ENCODE results near the gene FAM229B. TPM values are rescaled to one million over a fixed set of nuclear protein-coding genes. Genes with fewer than 3 reads are reported as not detected.
"Not testable (repeated sequence)": the region's sequence is repeated elsewhere in the genome, so short reads cannot be mapped to it uniquely, and the experiment has no call there.

Gene FAM229B
- total RNA-seq, 1 experiment from 2014 or later, result 12.3 TPM

- H3K27ac ChIP-seq, result no peak overlapping the region
- CTCF ChIA-PET, result no interaction called here
- no peak overlapping the region for H2AFZ ChIP-seq
- H4K20me1 ChIP-seq (ENCODE audit: insufficient read depth), result no peaks in the 10 kb centered on the region
- intact Hi-C loops (cut with micrococcal nuclease; ENCODE audit: unreplicated experiment), result loop anchor here (10.0 kb wide), 1 partner anchor 565 kb away; the partner anchor contains the start of gene REV3L
- no peaks in the 10 kb centered on the region for H3K9me3 ChIP-seq (ENCODE audit: insufficient read depth, low read depth)
- no peak overlapping the region for H3K4me3 ChIP-seq
- no TSS peak for BruUV-seq (replicated peaks)
- TF ChIP-seq EZH2 (IDR thresholded peaks at IDR 0.05; ENCODE audit: low read depth) (no peak), CTCF (conservative IDR thresholded peaks at IDR 0.05) (no peak)
- no peaks in the 10 kb centered on the region for H3K79me2 ChIP-seq (ENCODE audit: low read depth)
- H3K27me3 ChIP-seq (ENCODE audit: insufficient read depth, low read depth), result no peaks in the 10 kb centered on the region
- 0 out of 2 replicates have a peak, but pooled peaks cover 8% of the 10 kb centered on the region for H3K9me2 ChIP-seq (ENCODE audit: insufficient read depth)
- no peak for DNase-seq
- H3K4me2 ChIP-seq, result no peak overlapping the region
- POLR2A ChIA-PET (ENCODE audit: unreplicated experiment), result interaction anchor here (0.6 kb wide), 1 partner anchor 38 kb away, joined by 3 read pairs; the partner anchor contains the start of gene FAM229B
- 0 out of 2 replicates have a peak, but pooled peaks cover 3% of the 10 kb centered on the region for H3K4me1 ChIP-seq (replicated peaks; ENCODE audit: insufficient read depth)
- no peaks in the 10 kb centered on the region for H3F3A ChIP-seq (ENCODE audit: insufficient read depth, low read depth)
- H3K36me3 ChIP-seq (ENCODE audit: low read depth), result no peaks in the 10 kb centered on the region
Observed at GRCh38 chr6:112049996-112050395, 37.4 kb upstream of the FAM229B start.

GRCh38 chr6:112050429-112050828 is 37.0 kb upstream of the FAM229B start:
- BruUV-seq (replicated peaks), result no TSS peak

GRCh38 chr6:112051251-112051740 is 36.1 kb upstream of the FAM229B start:
- H3K4me2 ChIP-seq; BruUV-seq (replicated peaks); CTCF ChIA-PET; H3K4me1 ChIP-seq (replicated peaks; ENCODE audit: insufficient read depth); H3K9me2 ChIP-seq (ENCODE audit: insufficient read depth); H3K9me3 ChIP-seq (ENCODE audit: insufficient read depth, low read depth); H3K79me2 ChIP-seq (ENCODE audit: low read depth); H3F3A ChIP-seq (ENCODE audit: insufficient read depth, low read depth); DNase-seq; H4K20me1 ChIP-seq (ENCODE audit: insufficient read depth); H3K27me3 ChIP-seq (ENCODE audit: insufficient read depth, low read depth); intact Hi-C loops (cut with micrococcal nuclease; ENCODE audit: unreplicated experiment); H3K27ac ChIP-seq; H3K36me3 ChIP-seq (ENCODE audit: low read depth); H3K4me3 ChIP-seq; H2AFZ ChIP-seq: not testable (repeated sequence)
- POLR2A ChIA-PET (ENCODE audit: unreplicated experiment), result interaction anchor here (0.5 kb wide), 1 partner anchor 22 kb away, joined by 3 read pairs; no protein-coding TSS in a partner anchor

More at GRCh38 chr6:112050429-112050828, 37.0 kb upstream of the FAM229B start:
- Histone ChIP-seq H3K79me2 (ENCODE audit: low read depth) (no peaks in the 10 kb centered on the region), H3K27me3 (ENCODE audit: insufficient read depth, low read depth) (no peaks in the 10 kb centered on the region), H3K36me3 (ENCODE audit: low read depth) (no peaks in the 10 kb centered on the region), H4K20me1 (ENCODE audit: insufficient read depth) (no peaks in the 10 kb centered on the region), H3K4me3 (no peak overlapping the region), H3K4me2 (no peak overlapping the region), H3K27ac (no peak overlapping the region), H2AFZ (no peak overlapping the region), H3K9me3 (ENCODE audit: insufficient read depth, low read depth) (no peaks in the 10 kb centered on the region), H3K4me1 (replicated peaks; ENCODE audit: insufficient read depth) (0 out of 2 replicates have a peak, but pooled peaks cover 3% of the 10 kb centered on the region), H3K9me2 (ENCODE audit: insufficient read depth) (0 out of 2 replicates have a peak, but pooled peaks cover 8% of the 10 kb centered on the region), H3F3A (ENCODE audit: insufficient read depth, low read depth) (no peaks in the 10 kb centered on the region)
- ChIA-PET POLR2A (ENCODE audit: unreplicated experiment) (interaction anchor here (0.5 kb wide), 1 partner anchor 23 kb away, joined by 3 read pairs; no protein-coding TSS in a partner anchor), CTCF (no interaction called here)
- no peak for DNase-seq
- TF ChIP-seq CTCF (conservative IDR thresholded peaks at IDR 0.05), result no peak
- no peak for TF ChIP-seq EZH2 (IDR thresholded peaks at IDR 0.05; ENCODE audit: low read depth)
- intact Hi-C loops (cut with micrococcal nuclease; ENCODE audit: unreplicated experiment), result no loop called here
